ENCODE measurements around the gene LPCAT1.
"Not testable (repeated sequence)": the region's sequence is repeated elsewhere in the genome, so short reads cannot be mapped to it uniquely, and the experiment has no call there.

The LPCAT1 gene

DNA sequence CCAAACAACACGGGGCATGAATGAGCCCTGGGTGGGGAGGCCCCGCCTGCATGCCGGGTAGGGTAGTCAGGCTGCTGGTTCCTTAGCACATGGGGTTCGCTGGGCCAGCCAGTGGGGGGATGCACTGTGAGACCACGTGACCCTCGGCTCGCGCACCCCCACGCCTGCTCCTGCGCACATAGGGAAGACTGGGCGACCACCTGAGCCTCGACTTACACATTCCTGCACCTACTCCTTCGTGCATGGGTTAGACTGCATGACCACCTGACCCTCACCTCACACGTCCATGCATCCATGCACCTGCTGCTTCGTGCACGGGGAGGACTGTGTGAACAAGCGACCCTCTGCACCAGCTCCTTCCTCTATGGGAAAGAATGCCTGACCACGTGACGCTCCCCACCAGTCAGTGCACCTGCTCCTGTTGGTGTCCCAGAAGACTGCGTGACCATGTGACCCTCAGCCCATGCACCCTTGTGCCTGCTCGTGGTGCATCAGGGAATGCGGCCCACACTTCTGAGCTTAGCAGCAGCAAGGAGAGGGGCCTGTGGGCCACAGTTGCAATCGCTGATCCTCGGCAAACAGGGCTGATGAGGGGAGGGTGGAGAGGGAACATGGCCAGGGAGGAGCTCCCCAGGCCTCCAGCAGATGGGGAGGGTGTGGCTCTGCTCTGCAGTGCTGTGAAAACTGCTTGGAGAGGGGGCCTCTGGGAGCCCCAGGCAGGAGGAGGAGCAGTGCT is 18.1 kb downstream of the LPCAT1 start:
- Histone ChIP-seq H3K9me2 (replicated peaks; ENCODE audit: low read depth, low read length) (no peaks in the 10 kb centered on the region), H3K36me3 (ENCODE audit: insufficient read depth, low read length) (peaks cover 35% of the 10 kb centered on the region; the same call in 1 of the 2 replicates), H3K27me3 (ENCODE audit: insufficient read depth, low read length, poor library complexity, severe bottlenecking) (no peaks in the 10 kb centered on the region), H3F3A (ENCODE audit: low read depth) (no peaks in the 10 kb centered on the region), H4K20me1 (ENCODE audit: insufficient read depth, low read length, poor library complexity, severe bottlenecking) (peaks cover 77% of the 10 kb centered on the region), H3K4me1 (ENCODE audit: insufficient read depth, low read length, poor library complexity, severe bottlenecking) (no peaks in the 10 kb centered on the region), H3K9me3 (ENCODE audit: insufficient read depth, low read depth, low read length) (no peaks in the 10 kb centered on the region), H2AFZ (ENCODE audit: low read length) (no peak overlapping the region), H3K79me2 (ENCODE audit: insufficient read depth, low read length) (peaks cover 100% of the 10 kb centered on the region), H3K4me2 (ENCODE audit: low read depth, low read length, poor library complexity, severe bottlenecking) (no peak overlapping the region), H3K9ac (ENCODE audit: low read depth, low read length, poor library complexity, severe bottlenecking) (no peak overlapping the region), H3K4me3 (ENCODE audit: low read length, poor library complexity, severe bottlenecking) (no peak overlapping the region)
- no peak for TF ChIP-seq EZH2phosphoT487 (IDR thresholded peaks at IDR 0.05; ENCODE audit: borderline replicate concordance)
- TF ChIP-seq, protein P1, sequence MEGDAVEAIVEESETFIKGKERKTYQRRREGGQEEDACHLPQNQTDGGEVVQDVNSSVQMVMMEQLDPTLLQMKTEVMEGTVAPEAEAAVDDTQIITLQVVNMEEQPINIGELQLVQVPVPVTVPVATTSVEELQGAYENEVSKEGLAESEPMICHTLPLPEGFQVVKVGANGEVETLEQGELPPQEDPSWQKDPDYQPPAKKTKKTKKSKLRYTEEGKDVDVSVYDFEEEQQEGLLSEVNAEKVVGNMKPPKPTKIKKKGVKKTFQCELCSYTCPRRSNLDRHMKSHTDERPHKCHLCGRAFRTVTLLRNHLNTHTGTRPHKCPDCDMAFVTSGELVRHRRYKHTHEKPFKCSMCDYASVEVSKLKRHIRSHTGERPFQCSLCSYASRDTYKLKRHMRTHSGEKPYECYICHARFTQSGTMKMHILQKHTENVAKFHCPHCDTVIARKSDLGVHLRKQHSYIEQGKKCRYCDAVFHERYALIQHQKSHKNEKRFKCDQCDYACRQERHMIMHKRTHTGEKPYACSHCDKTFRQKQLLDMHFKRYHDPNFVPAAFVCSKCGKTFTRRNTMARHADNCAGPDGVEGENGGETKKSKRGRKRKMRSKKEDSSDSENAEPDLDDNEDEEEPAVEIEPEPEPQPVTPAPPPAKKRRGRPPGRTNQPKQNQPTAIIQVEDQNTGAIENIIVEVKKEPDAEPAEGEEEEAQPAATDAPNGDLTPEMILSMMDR (conservative IDR thresholded peaks at IDR 0.05; ENCODE audit: low read length): no peak

DNA sequence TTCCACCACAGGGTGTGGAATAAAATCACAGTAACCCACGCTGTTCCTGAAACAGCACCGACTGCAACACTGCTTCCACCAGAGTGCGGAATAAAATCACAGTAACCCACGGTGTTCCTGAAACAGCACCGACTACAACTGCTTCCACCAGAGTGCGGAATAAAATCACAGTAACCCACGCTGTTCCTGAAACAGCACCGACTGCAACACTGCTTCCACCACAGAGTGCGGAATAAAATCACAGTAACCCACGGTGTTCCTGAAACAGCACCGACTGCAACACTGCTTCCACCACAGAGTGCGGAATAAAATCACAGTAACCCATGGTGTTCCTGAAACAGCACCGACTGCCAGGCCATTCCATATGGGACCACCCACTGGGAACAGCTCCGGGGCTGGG is 18.7 kb downstream of the LPCAT1 start:
- H3K9me2 ChIP-seq (replicated peaks; ENCODE audit: low read depth, low read length); H2AFZ ChIP-seq (ENCODE audit: low read length); H3K4me1 ChIP-seq (ENCODE audit: insufficient read depth, low read length, poor library complexity, severe bottlenecking); H3K4me3 ChIP-seq (ENCODE audit: low read length, poor library complexity, severe bottlenecking); H3K27me3 ChIP-seq (ENCODE audit: insufficient read depth, low read length, poor library complexity, severe bottlenecking); H3K9ac ChIP-seq (ENCODE audit: low read depth, low read length, poor library complexity, severe bottlenecking); H3K9me3 ChIP-seq (ENCODE audit: insufficient read depth, low read depth, low read length); H3K4me2 ChIP-seq (ENCODE audit: low read depth, low read length, poor library complexity, severe bottlenecking); H3F3A ChIP-seq (ENCODE audit: low read depth): not testable (repeated sequence)
- Histone ChIP-seq H3K79me2 (ENCODE audit: insufficient read depth, low read length) (peaks cover 96% of the 10 kb centered on the region), H3K36me3 (ENCODE audit: insufficient read depth, low read length) (peaks cover 35% of the 10 kb centered on the region; the same call in 1 of the 2 replicates), H4K20me1 (ENCODE audit: insufficient read depth, low read length, poor library complexity, severe bottlenecking) (peaks cover 74% of the 10 kb centered on the region)

DNA sequence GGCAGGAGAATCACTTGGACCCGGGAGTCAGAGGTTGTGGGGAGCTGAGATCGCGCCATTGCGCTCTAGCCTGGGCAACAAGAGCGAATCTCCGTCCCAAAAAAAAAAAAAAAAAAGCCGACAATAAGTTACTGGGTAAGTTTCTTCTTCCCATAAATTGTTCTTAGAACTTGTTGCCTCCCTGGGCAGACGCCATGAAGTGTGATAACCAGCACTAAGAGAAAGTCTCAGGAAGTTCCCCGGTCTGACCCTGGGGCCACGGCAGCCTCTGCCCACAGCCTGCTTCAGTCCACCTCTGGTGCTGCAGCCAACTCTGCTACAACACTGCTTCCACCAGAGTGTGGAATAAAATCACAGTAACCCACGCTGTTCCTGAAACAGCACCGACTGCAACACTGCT is 19.1 kb downstream of the LPCAT1 start:
- no peak overlapping the region for H3K4me2 ChIP-seq (ENCODE audit: low read depth, low read length, poor library complexity, severe bottlenecking)
- H3F3A ChIP-seq (ENCODE audit: low read depth): no peaks in the 10 kb centered on the region
- H2AFZ ChIP-seq (ENCODE audit: low read length): no peak overlapping the region
- no peak for TF ChIP-seq EZH2phosphoT487 (IDR thresholded peaks at IDR 0.05; ENCODE audit: borderline replicate concordance)
- TF ChIP-seq, protein P1 (conservative IDR thresholded peaks at IDR 0.05; ENCODE audit: low read length): no peak
- no peaks in the 10 kb centered on the region for H3K27me3 ChIP-seq (ENCODE audit: insufficient read depth, low read length, poor library complexity, severe bottlenecking)
- H3K79me2 ChIP-seq (ENCODE audit: insufficient read depth, low read length): peaks cover 92% of the 10 kb centered on the region
- H3K9me2 ChIP-seq (replicated peaks; ENCODE audit: low read depth, low read length): no peaks in the 10 kb centered on the region
- peaks cover 40% of the 10 kb centered on the region; the same call in 1 of the 2 replicates for H3K36me3 ChIP-seq (ENCODE audit: insufficient read depth, low read length)
- H4K20me1 ChIP-seq (ENCODE audit: insufficient read depth, low read length, poor library complexity, severe bottlenecking): peaks cover 69% of the 10 kb centered on the region
- H3K9ac ChIP-seq (ENCODE audit: low read depth, low read length, poor library complexity, severe bottlenecking): no peak overlapping the region
- H3K9me3 ChIP-seq (ENCODE audit: insufficient read depth, low read depth, low read length): no peaks in the 10 kb centered on the region
- no peaks in the 10 kb centered on the region for H3K4me1 ChIP-seq (ENCODE audit: insufficient read depth, low read length, poor library complexity, severe bottlenecking)
- H3K4me3 ChIP-seq (ENCODE audit: low read length, poor library complexity, severe bottlenecking): no peak overlapping the region

Measured in Loucy (cell line).